ENCODE results near the gene SLC16A12.

The SLC16A12 gene

DNA sequence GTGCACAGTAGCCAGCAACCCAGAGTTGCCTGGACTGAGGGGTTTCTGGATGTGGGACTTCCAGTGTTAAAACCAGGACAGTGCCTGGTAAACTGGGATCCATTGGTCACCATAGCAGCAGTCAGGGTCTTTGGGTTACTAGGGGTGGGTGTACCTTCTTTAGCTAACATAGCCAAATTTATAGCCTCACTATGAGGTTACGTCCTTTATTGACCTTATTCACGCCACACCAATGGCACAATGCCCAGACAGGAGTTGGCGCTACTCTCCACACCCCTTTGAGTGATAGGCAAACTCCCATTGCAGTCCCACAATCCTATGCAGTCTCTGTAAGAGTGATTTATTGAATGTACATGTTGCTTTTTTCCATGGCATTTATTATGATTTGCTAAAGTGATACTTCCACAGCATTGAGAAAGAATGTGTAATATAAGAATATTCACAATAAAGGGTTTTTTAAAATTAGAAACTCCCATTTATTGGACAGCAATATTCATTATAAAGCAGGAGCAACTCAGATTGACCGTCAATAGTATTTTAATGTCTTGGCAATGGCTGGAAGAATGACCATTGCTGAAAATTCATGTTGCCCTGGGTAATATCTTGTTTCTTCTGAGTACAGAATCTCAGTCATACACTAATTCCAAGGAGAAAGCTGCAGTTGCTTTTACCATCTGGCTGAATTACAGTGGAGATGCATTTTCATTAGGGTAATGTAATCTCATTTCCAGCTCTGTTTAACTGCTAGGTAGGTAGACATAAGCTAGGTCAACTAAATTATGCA lies 95.0 kb downstream of the SLC16A12 start:
- no peak for TF ChIP-seq CTCF (IDR thresholded peaks at IDR 0.05; ENCODE audit: low read depth, low read length)
- no peak for DNase-seq
- Histone ChIP-seq H3K4me3 (ENCODE audit: low read depth, low read length) (no peak overlapping the region), H3K9me3 (ENCODE audit: severe bottlenecking) (no peaks in the 10 kb centered on the region), H3K36me3 (no peaks in the 10 kb centered on the region), H3K27me3 (ENCODE audit: insufficient read depth, low read depth, severe bottlenecking) (no peaks in the 10 kb centered on the region), H3K27ac (no peak overlapping the region)

DNA sequence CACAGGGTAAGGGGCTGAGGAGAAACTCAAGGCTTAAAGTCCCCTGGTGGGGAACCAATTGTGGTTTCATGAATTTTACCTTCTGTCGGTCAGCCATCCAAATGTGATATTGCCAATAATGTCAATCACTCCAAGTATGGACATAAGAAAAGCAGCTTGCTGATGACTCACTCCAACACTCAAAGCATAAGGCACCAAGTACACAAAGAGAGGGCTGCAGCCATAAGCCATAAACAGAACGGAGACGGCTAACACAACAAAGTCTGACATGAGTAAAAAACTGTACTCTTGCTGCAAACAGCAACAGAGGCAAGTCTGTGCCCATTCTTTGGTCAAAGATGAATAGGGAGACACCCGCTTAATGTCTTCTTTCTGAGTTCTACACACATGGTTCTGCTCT lies 96.9 kb downstream of the SLC16A12 start:
- Histone ChIP-seq H3K27me3 (ENCODE audit: insufficient read depth, low read depth, severe bottlenecking) (no peaks in the 10 kb centered on the region), H3K9me3 (ENCODE audit: severe bottlenecking) (no peaks in the 10 kb centered on the region), H3K36me3 (no peaks in the 10 kb centered on the region), H3K27ac (no peak overlapping the region), H3K4me3 (ENCODE audit: low read depth, low read length) (no peak overlapping the region)
- no peak for DNase-seq
- no peak for TF ChIP-seq CTCF (IDR thresholded peaks at IDR 0.05; ENCODE audit: low read depth, low read length)

GRCh38 chr10:89431977-89432376 lies 103.4 kb downstream of the SLC16A12 start:
- no peak for TF ChIP-seq CTCF (IDR thresholded peaks at IDR 0.05; ENCODE audit: low read depth, low read length)
- no peak for DNase-seq
- Histone ChIP-seq H3K27ac (no peak overlapping the region), H3K4me3 (ENCODE audit: low read depth, low read length) (no peak overlapping the region), H3K27me3 (ENCODE audit: insufficient read depth, low read depth, severe bottlenecking) (no peaks in the 10 kb centered on the region), H3K36me3 (no peaks in the 10 kb centered on the region), H3K9me3 (ENCODE audit: severe bottlenecking) (no peaks in the 10 kb centered on the region)

GRCh38 chr10:89428877-89429276 lies 106.5 kb downstream of the SLC16A12 start:
- no peak overlapping the region for H3K27ac ChIP-seq
- no peaks in the 10 kb centered on the region for H3K9me3 ChIP-seq (ENCODE audit: severe bottlenecking)
- TF ChIP-seq CTCF (IDR thresholded peaks at IDR 0.05; ENCODE audit: low read depth, low read length): no peak
- DNase-seq: no peak
- H3K4me3 ChIP-seq (ENCODE audit: low read depth, low read length): no peak overlapping the region
- no peaks in the 10 kb centered on the region for H3K36me3 ChIP-seq
- no peaks in the 10 kb centered on the region for H3K27me3 ChIP-seq (ENCODE audit: insufficient read depth, low read depth, severe bottlenecking)

DNA sequence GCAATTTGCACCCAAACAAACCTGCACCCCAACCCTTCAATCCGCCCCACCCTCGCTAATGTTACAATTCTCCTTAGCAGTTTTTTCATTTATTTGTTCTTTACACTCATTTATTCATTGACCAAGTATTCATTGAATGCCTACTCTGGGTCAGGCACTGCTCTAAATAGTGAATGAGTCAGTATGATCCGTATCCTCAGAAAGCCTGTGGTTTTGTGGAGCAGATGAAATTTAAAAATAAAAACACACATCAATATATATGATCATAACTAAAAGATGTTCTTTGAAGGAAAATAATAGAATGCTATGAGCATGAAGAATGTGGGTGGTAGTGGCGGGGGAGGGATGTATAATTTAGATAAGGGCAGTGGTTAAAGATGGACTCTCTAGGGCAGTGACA lies 107.8 kb downstream of the SLC16A12 start:
- Histone ChIP-seq H3K9me3 (ENCODE audit: severe bottlenecking) (no peaks in the 10 kb centered on the region), H3K4me3 (ENCODE audit: low read depth, low read length) (no peak overlapping the region), H3K36me3 (no peaks in the 10 kb centered on the region), H3K27ac (no peak overlapping the region), H3K27me3 (ENCODE audit: insufficient read depth, low read depth, severe bottlenecking) (no peaks in the 10 kb centered on the region)
- DNase-seq: no peak
- no peak for TF ChIP-seq CTCF (IDR thresholded peaks at IDR 0.05; ENCODE audit: low read depth, low read length)

Measured in WERI-Rb-1 (cell line).